ENCODE measurements around the gene RPS8.
"Not testable (repeated sequence)": the region's sequence is repeated elsewhere in the genome, so short reads cannot be mapped to it uniquely, and the experiment has no call there.

Gene RPS8

GRCh38 chr1:44807364-44808062, 32.2 kb downstream of the RPS8 start:
- H3K4me3 ChIP-seq (ENCODE audit: control insufficient read depth, low read depth, low read length): peak overlapping the region; percentile 33; the same call in 1 of the 2 replicates

DNA sequence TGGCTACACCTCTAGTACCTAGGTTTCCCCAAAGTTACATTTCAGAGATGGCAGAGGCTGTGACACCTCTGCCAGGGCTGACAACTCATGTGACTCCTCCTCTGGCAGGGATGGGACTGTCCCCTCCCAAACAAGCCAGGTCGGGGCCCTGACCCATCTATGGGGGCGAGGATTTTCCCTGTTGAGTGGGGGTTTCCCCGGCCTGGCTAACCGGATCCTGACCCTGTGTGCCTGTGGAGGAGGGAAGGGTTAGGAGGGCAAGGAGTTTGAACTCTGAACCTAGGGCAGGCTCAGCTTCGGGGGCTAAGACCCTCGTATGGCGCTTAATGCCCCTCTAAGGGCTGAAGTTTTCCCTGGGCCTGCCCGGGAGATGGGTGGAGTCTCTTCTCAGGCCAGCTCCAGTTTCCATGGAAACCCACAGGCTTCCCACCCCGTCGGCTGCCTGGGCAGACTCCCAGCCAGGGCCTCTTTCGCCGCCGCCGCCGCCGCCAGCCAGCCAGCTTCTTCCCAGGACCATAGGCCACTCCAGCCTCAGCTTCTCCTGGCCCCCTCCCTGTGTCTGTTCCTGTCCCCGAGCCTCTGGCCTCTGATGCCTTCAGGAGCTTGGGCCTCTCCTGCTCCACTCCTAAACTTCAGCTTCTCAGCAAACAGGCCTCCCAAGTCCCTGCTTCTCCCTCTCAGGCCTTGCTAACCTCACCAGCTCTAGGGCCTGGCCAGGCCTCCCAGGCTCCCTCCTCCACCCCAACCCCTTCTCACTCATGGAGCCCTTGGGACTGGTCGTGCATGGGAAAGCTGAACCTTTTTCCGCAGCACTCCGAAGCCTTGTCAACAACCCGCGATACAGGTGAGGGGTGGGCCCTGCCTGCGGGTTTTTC, 33.0 kb downstream of the RPS8 start, which contains the start of gene BTBD19:
BTBD19 (plus strand) TSS at position 461 of the 875 bp plus-strand sequence; CDS start at position 759, 298 bp downstream.
- peak within 1 kb of the TSS; percentile 42 for H3K4me3 ChIP-seq (ENCODE audit: control insufficient read depth, low read depth, low read length)
- DNase-seq (ENCODE audit: low read depth): no peak
- TF ChIP-seq, protein P1, sequence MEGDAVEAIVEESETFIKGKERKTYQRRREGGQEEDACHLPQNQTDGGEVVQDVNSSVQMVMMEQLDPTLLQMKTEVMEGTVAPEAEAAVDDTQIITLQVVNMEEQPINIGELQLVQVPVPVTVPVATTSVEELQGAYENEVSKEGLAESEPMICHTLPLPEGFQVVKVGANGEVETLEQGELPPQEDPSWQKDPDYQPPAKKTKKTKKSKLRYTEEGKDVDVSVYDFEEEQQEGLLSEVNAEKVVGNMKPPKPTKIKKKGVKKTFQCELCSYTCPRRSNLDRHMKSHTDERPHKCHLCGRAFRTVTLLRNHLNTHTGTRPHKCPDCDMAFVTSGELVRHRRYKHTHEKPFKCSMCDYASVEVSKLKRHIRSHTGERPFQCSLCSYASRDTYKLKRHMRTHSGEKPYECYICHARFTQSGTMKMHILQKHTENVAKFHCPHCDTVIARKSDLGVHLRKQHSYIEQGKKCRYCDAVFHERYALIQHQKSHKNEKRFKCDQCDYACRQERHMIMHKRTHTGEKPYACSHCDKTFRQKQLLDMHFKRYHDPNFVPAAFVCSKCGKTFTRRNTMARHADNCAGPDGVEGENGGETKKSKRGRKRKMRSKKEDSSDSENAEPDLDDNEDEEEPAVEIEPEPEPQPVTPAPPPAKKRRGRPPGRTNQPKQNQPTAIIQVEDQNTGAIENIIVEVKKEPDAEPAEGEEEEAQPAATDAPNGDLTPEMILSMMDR (IDR thresholded peaks at IDR 0.05; ENCODE audit: control insufficient read depth, insufficient read depth, low read depth, low read length, missing control alignments): no peak

More at GRCh38 chr1:44807364-44808062, 32.2 kb downstream of the RPS8 start:
- DNase-seq (ENCODE audit: low read depth): peak; percentile 99
- TF ChIP-seq, protein P1 (IDR thresholded peaks at IDR 0.05; ENCODE audit: control insufficient read depth, insufficient read depth, low read depth, low read length, missing control alignments): no peak

DNA sequence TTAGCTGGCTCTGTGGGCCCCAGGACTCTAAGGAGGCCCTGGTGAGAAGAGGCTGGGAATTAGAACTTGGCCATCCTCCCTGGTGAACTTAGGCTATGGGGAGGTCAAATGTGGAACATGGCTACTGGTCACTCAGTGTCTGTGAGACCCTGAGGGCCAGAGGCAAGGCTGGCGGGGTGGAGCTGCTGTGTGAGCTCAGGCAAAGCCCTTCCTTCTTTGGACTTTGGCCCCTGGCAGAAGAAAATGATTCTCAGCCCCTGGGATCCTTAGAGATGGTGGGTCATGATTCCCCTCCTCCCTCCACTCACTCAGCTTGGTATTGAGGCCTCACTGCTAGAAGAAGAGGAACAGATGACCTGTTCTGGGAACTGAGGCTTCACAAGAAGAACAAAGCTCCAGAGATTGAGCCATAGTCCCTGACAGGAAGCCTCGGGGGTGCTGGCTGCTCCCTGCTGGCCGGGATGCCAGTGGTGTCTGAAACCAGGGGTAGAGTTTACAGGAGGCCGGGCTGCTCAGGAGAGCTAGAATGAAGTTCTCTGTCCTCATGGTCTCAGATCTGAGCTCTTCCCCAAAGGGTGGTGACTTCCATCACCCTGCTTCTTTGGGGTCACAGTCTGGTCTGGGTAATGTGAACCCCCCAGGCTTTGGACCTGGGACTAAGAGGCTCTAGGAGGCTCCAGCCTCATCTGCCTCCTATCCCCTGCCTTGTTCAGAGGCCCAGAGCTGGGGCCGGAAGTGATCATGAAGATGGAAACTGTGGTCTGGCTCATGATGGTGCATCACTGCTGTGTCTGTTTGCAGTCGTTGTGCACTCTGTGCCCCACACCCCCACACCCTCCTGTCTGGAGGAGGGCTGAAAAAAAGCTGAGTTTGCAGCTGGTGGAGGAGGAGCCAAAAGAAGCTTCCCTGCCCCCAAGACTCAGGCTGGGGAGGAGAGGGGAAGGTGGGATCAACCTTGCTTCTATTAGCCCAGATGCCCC, 33.9 kb downstream of the RPS8 start:
- no peak for DNase-seq (ENCODE audit: low read depth)
- TF ChIP-seq, protein P1 (IDR thresholded peaks at IDR 0.05; ENCODE audit: control insufficient read depth, insufficient read depth, low read depth, low read length, missing control alignments): peak; percentile 29
- H3K4me3 ChIP-seq (ENCODE audit: control insufficient read depth, low read depth, low read length): peak overlapping the region; percentile 42

DNA sequence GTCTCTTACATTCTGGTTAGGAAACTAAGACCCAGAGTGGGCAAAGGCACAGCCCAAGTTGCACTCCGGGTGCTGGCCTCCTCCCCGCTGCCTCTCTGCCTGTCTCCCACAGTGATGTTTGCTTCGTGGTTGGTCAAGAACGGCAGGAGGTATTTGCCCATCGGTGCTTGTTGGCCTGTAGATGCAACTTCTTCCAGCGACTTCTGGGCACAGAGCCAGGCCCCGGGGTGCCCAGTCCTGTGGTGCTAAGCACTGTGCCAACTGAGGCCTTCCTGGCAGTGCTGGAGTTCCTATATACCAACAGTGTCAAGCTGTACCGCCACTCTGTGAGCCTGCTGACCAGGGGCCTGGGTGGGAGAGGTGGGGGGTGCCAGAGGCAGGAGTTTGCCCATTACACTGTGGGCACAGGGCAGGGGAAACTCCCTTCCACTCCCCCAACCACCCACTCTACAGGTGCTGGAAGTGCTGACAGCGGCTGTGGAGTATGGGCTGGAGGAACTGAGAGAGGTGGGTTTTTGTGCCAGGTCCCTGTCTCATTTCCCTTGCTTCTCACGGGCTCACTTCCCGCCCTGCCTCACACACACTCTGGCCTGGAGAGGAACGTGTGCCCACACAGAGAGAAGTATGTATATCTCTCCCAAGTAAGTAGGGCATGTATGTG, 34.9 kb downstream of the RPS8 start:
- H3K4me3 ChIP-seq (ENCODE audit: control insufficient read depth, low read depth, low read length): peak overlapping the region; percentile 42
- DNase-seq (ENCODE audit: low read depth): no peak
- TF ChIP-seq, protein P1 (IDR thresholded peaks at IDR 0.05; ENCODE audit: control insufficient read depth, insufficient read depth, low read depth, low read length, missing control alignments): no peak

- not testable (repeated sequence) for DNase-seq (ENCODE audit: low read depth)
Measured at GRCh38 chr1:44810762-44811105, 35.4 kb downstream of the RPS8 start.

GRCh38 chr1:44811234-44811633, 35.9 kb downstream of the RPS8 start:
- no peak for DNase-seq (ENCODE audit: low read depth)
- H3K4me3 ChIP-seq (ENCODE audit: control insufficient read depth, low read depth, low read length): no peak overlapping the region
- TF ChIP-seq, protein P1 (IDR thresholded peaks at IDR 0.05; ENCODE audit: control insufficient read depth, insufficient read depth, low read depth, low read length, missing control alignments): no peak

More at GRCh38 chr1:44810762-44811105, 35.4 kb downstream of the RPS8 start:
- not testable (repeated sequence) for H3K4me3 ChIP-seq (ENCODE audit: control insufficient read depth, low read depth, low read length)

All from AG09309 (cell line).